Endothelial cell of umbilical vein (primary cell): Measurements from ENCODE around the gene CD63.

Experiments used
- EZH2 ChIP-seq: IDR thresholded peaks from 2 replicates; pipeline ENCODE4 v1.6.1; 2012; ENCODE audit warnings: borderline replicate concordance, low read depth, mild to moderate bottlenecking, moderate library complexity, low read length, inconsistent platforms; ENCODE audit not compliant: severe bottlenecking
- GATA2 ChIP-seq: IDR thresholded peaks from 2 replicates; pipeline ENCODE4 v1.7.0; 2011; ENCODE audit warnings: low read depth, mild to moderate bottlenecking, moderate library complexity, mixed read lengths, low read length; ENCODE audit not compliant: insufficient read length, insufficient read depth
- JUN ChIP-seq: IDR thresholded peaks from 2 replicates; pipeline ENCODE4 v1.6.1; 2011; ENCODE audit warnings: borderline replicate concordance, low read depth; ENCODE audit not compliant: insufficient read length, insufficient read depth
- MYC ChIP-seq: IDR thresholded peaks from one replicate; pipeline ENCODE4 v1.6.1; 2011; ENCODE audit warnings: mild to moderate bottlenecking, low read depth, low read length
- POLR2A ChIP-seq: IDR thresholded peaks from 2 replicates; pipeline ENCODE4 v1.6.1; 2012; ENCODE audit warnings: low read depth, mild to moderate bottlenecking, control low read depth, low read length
- POLR2AphosphoS5 ChIP-seq: IDR thresholded peaks from 2 replicates; pipeline ENCODE4 v1.6.1; 2012; ENCODE audit warnings: low read depth, mild to moderate bottlenecking, control low read depth, low read length, moderate library complexity; ENCODE audit not compliant: insufficient read depth
- TF ChIP-seq, protein P1 (sequence below), 2 donors: IDR thresholded peaks; 1 replicate in 1 of 2; 2 replicates in 1 of 2; pipeline ENCODE4 v1.5.1; 2011; ENCODE audit warnings: low read length in 2 of 2, mild to moderate bottlenecking in 2 of 2, moderate library complexity in 2 of 2, control low read depth in 1 of 2, inconsistent platforms in 1 of 2, low read depth in 1 of 2; ENCODE audit not compliant: insufficient read depth in 1 of 2; ENCODE audit errors: extremely low read depth in 1 of 2
- TF ChIP-seq, protein P2 (sequence below): IDR thresholded peaks from 2 replicates; pipeline ENCODE4 v1.6.1; 2011; ENCODE audit not compliant: insufficient read depth, insufficient read length

DNA sequence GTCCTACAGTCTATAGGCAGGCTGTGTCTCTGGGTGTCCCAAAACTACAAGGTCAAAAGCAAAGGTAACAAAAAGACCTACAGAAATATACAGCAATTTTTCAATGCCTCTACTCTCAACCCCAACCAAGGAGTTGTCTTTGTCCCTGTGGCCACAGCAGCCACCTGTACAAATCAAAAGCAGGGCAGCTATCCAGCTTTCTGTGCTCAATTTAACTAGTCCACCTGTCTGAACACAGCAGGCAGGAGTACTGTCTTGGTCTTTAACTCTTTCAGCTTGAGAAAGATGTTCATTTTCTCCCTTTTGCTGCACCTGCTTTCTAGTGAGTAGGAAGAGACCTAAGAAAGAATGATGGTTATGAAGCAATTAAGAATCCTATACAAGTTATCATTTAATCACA lies 33.8 kb upstream of the CD63 start:
- TF ChIP-seq, protein P1, sequence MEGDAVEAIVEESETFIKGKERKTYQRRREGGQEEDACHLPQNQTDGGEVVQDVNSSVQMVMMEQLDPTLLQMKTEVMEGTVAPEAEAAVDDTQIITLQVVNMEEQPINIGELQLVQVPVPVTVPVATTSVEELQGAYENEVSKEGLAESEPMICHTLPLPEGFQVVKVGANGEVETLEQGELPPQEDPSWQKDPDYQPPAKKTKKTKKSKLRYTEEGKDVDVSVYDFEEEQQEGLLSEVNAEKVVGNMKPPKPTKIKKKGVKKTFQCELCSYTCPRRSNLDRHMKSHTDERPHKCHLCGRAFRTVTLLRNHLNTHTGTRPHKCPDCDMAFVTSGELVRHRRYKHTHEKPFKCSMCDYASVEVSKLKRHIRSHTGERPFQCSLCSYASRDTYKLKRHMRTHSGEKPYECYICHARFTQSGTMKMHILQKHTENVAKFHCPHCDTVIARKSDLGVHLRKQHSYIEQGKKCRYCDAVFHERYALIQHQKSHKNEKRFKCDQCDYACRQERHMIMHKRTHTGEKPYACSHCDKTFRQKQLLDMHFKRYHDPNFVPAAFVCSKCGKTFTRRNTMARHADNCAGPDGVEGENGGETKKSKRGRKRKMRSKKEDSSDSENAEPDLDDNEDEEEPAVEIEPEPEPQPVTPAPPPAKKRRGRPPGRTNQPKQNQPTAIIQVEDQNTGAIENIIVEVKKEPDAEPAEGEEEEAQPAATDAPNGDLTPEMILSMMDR (IDR thresholded peaks at IDR 0.05; ENCODE audit: extremely low read depth in 1 of 2, insufficient read depth in 1 of 2, low read depth in 1 of 2, low read length in 2 of 2), result no peak
- no peak for TF ChIP-seq POLR2A
- TF ChIP-seq, protein P2, sequence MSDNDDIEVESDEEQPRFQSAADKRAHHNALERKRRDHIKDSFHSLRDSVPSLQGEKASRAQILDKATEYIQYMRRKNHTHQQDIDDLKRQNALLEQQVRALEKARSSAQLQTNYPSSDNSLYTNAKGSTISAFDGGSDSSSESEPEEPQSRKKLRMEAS, result no peak
- TF ChIP-seq JUN, result no peak
- TF ChIP-seq POLR2AphosphoS5, result no peak
- TF ChIP-seq GATA2, result no peak
- no peak for TF ChIP-seq EZH2
- no peak for TF ChIP-seq MYC
